Measurements from ENCODE around the gene TBX20. TPM values are rescaled to one million over a fixed set of nuclear protein-coding genes. Genes with fewer than 3 reads are reported as not detected.
"Not testable (repeated sequence)": the region's sequence is repeated elsewhere in the genome, so short reads cannot be mapped to it uniquely, and the experiment has no call there.

TBX20 gene
- total RNA-seq, 6 experiments from 2014 or later, result 0.40 to 1.4 (median 0.94) TPM

DNA sequence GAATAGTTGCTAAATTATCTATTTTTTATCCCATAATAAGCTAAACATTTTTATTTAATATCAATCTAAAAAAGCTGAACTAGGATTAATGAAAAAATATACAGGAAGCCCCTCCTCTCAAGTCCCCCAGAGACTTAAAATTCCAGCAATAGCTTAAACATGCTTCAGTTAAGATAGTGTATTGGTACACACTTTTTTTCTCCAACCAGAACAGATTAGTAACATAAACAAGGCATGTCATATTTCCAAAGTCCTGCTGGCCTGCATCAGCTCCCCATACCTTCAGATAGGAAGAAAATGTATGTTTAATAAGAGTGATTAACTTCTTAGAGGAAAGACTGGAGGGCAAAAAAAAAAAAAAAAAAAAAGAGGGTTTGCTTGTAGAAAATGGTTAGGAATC is 7.1 kb downstream of the TBX20 start:
- H3K4me1 ChIP-seq, result no peaks in the 10 kb centered on the region
- H3K27me3 ChIP-seq, result peaks cover 8 to 9% of the 10 kb centered on the region in 2 donors
- no peaks in the 10 kb centered on the region for H3K9me3 ChIP-seq
- no peaks in the 10 kb centered on the region for H3K36me3 ChIP-seq
- no peak for DNase-seq
- no peak overlapping the region for H3K27ac ChIP-seq
- TF ChIP-seq POLR2A (IDR thresholded peaks at IDR 0.05), result no peak
- TF ChIP-seq, protein P1, sequence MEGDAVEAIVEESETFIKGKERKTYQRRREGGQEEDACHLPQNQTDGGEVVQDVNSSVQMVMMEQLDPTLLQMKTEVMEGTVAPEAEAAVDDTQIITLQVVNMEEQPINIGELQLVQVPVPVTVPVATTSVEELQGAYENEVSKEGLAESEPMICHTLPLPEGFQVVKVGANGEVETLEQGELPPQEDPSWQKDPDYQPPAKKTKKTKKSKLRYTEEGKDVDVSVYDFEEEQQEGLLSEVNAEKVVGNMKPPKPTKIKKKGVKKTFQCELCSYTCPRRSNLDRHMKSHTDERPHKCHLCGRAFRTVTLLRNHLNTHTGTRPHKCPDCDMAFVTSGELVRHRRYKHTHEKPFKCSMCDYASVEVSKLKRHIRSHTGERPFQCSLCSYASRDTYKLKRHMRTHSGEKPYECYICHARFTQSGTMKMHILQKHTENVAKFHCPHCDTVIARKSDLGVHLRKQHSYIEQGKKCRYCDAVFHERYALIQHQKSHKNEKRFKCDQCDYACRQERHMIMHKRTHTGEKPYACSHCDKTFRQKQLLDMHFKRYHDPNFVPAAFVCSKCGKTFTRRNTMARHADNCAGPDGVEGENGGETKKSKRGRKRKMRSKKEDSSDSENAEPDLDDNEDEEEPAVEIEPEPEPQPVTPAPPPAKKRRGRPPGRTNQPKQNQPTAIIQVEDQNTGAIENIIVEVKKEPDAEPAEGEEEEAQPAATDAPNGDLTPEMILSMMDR (IDR thresholded peaks at IDR 0.05), result no peak
- ATAC-seq, result no peak
- intact Hi-C loops (cut with DNase I), result no loop called here
- no peak overlapping the region for H3K4me3 ChIP-seq

DNA sequence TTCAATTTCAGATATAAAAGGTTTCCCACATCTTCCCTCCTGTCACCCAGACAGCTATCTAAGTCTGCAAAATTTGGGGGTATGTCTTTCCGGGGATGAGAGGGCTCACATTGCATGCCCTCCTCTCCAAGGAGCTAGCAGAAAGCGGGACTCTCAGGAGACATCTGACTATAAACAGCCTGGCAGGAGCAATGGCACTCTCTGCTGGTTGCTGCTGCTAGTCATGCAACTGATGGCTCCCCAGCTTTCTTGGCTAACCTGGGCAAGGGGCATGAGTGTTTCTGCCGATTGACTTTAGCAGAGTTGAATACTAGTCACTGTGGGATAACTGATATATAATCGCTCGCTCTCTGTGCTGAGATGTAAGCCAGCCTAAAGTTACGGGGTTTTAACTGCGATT is 12.0 kb downstream of the TBX20 start:
- Histone ChIP-seq H3K9me3 (no peaks in the 10 kb centered on the region), H3K36me3 (no peaks in the 10 kb centered on the region), H3K27ac (no peak overlapping the region), H3K4me3 (no peak overlapping the region), H3K27me3 (no peaks in the 10 kb centered on the region), H3K4me1 (no peaks in the 10 kb centered on the region)
- WGBS (ENCODE audit: insufficient coverage, low coverage, low lambda C conversion rate, missing lambda C conversion rate), result 66% methylated on average over 6 of the region's 7 CpGs
- intact Hi-C loops (cut with DNase I), result no loop called here
- DNase-seq (no peak), ATAC-seq (no peak)
- TF ChIP-seq, protein P1 (IDR thresholded peaks at IDR 0.05), result no peak
- no peak for TF ChIP-seq POLR2A (IDR thresholded peaks at IDR 0.05)

DNA sequence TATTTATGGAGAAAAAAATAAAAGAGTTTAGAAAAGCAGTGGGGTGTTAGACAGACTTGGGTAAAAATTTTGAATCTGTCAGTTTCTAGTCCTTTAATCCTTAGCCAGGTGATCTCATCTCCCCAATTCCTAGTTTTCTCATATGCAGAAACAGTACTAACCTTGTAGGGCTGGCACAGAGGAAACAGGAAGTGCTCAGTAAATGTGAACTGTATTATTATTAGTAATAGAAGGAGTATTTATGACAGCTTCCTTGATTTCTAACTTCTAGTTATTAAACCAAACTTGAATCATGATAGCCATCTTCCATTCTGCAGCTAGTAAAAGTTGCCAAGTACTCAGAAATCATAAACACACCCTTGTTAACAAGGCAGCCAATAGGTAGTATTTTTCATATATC is 12.5 kb downstream of the TBX20 start:
- intact Hi-C loops (cut with DNase I), result no loop called here
- Histone ChIP-seq H3K9me3 (no peaks in the 10 kb centered on the region), H3K27ac (no peak overlapping the region), H3K36me3 (no peaks in the 10 kb centered on the region), H3K4me1 (no peaks in the 10 kb centered on the region), H3K27me3 (no peaks in the 10 kb centered on the region), H3K4me3 (no peak overlapping the region)
- ATAC-seq (no peak), DNase-seq (no peak)
- TF ChIP-seq, protein P1 (IDR thresholded peaks at IDR 0.05), result no peak
- no peak for TF ChIP-seq POLR2A (IDR thresholded peaks at IDR 0.05)

DNA sequence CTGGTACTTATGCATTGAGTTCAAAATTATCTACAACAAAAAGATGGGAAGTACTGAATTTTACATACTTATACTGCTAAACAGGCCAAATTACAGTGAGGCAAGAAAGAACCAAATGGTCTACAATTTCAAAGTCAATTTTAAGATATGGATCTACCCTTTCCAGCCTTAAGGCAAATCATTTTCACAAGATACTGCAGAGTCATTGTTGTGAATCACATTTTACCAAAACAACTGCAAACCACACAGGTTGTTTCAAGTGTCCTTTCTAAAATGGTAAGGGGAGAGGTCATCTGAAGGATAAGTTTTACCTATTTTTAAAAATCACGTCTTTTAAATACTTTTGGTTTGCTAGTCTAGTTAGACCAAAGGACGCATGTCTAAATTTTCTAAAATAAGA is 12.9 kb downstream of the TBX20 start:
- WGBS (ENCODE audit: insufficient coverage, low coverage, low lambda C conversion rate, missing lambda C conversion rate), result 43% methylated on average over 2 of the region's 2 CpGs
- intact Hi-C loops (cut with DNase I), result not testable (repeated sequence)

DNA sequence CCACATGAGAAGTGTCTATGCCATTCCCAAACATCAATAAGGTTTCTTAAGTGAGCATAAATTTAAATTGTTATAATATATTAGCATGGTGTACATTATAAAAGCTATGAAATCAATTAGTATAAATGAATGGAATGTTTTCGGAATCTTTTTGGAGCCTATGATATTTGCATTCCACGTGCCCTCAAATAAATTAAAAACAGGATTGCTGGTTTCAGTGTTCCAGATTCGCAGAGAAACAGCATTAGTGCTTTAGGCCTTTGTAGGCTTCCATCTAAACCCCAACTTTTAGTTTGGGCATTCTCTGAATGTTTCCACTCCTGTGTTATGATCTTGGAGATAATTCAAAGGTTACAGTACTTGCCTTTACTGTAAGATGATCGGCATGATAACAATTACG is 15.4 kb downstream of the TBX20 start:
- H3K9me3 ChIP-seq; H3K4me1 ChIP-seq; H3K4me3 ChIP-seq; H3K36me3 ChIP-seq; ATAC-seq; intact Hi-C loops (cut with DNase I); H3K27me3 ChIP-seq; DNase-seq; H3K27ac ChIP-seq: not testable (repeated sequence)
- WGBS (ENCODE audit: insufficient coverage, low coverage, low lambda C conversion rate, missing lambda C conversion rate), result 83% methylated on average over 3 of the region's 5 CpGs

More for the DNA sequence above, 12.9 kb downstream of the TBX20 start:
- H3K27ac ChIP-seq, ATAC-seq, H3K4me1 ChIP-seq, H3K27me3 ChIP-seq, H3K36me3 ChIP-seq, DNase-seq, H3K4me3 ChIP-seq, H3K9me3 ChIP-seq: not testable (repeated sequence)

DNA sequence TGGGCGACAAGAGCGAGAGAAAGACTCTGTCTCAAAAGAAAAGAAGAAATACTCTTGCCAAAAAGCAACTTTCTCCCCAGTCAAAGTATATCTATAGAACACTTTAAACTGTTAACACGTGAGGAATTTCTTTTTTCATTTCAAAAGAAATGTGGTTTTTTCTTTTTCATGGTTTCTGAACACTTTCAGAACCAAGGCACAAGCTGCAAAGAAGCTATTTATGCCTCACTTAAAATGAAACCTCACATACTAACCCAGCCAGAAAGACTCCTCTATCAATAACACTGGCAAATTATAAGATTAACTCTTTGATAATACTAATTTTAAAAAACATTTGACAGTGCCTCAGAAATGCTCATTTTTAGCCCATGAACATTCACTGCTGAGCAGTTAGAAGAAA is 20.9 kb downstream of the TBX20 start:
- TF ChIP-seq POLR2A (IDR thresholded peaks at IDR 0.05), result no peak
- TF ChIP-seq, protein P1 (IDR thresholded peaks at IDR 0.05), result no peak

DNA sequence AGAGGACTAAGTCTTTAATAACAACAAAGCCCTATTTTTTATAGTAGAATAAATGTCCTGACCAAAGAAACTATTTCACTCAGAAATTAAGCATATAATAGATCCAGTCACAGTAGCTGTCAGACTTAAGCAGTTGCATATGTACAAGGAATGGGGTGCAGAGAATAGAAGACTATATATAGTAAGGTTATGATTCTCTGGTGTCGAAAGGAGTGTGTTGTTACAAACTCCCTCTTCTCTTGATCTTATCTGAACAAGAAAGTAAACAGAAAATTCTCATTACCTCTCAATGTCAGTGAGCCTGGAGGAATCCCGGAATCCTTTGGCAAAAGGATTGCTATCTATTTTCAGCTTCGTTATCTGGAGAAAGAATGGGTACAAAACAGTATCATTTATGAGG is 22.7 kb downstream of the TBX20 start:
- DNase-seq; H3K36me3 ChIP-seq; H3K4me1 ChIP-seq; H3K27ac ChIP-seq; H3K9me3 ChIP-seq; H3K4me3 ChIP-seq; ATAC-seq; intact Hi-C loops (cut with DNase I); H3K27me3 ChIP-seq: not testable (repeated sequence)
- WGBS (ENCODE audit: insufficient coverage, low coverage, low lambda C conversion rate, missing lambda C conversion rate), result 52% methylated on average over 3 of the region's 3 CpGs

More for the DNA sequence above, 20.9 kb downstream of the TBX20 start:
- intact Hi-C loops (cut with DNase I), result no loop called here
- ATAC-seq (no peak), DNase-seq (no peak)
- Histone ChIP-seq H3K27ac (no peak overlapping the region), H3K4me1 (no peaks in the 10 kb centered on the region), H3K4me3 (no peak overlapping the region), H3K9me3 (no peaks in the 10 kb centered on the region), H3K27me3 (no peaks in the 10 kb centered on the region), H3K36me3 (no peaks in the 10 kb centered on the region)
- 75% methylated on average over 3 of the region's 3 CpGs for WGBS (ENCODE audit: insufficient coverage, low coverage, low lambda C conversion rate, missing lambda C conversion rate)

DNA sequence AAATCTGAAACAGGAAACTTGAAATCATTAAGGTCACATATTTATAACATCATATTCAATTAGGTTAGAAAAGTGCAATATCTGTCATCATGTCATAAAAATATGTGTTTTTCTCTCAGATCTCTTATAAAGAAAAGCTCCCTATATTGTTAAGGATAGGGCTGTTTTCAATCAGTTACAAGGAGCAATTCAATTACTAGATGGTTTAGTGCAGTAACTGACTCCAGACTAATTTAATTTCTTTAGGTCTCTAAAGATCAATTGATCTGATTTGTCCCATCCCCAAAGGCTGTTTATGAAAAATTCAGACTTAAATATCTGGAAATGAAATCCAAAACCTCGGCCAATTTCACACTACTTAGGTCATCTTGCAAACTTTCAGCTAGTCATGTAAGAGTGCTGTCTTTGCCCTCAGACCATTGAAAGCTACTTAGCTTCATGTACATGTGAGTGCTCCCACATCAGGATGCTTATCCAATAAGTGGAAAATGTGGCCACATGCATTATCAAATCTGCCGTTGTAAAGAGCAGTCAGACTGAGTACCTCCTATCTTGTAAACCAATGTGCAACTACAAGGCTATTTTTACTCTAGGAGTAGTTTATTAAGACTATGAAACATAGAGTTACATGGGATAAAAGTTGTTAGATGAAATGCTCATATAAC is 24.7 kb downstream of the TBX20 start:
- H3K4me3 ChIP-seq; H3K27me3 ChIP-seq; H3K27ac ChIP-seq; H3K36me3 ChIP-seq; H3K9me3 ChIP-seq; H3K4me1 ChIP-seq; DNase-seq; ATAC-seq; intact Hi-C loops (cut with DNase I): not testable (repeated sequence)
- 86% methylated on average over 2 of the region's 2 CpGs for WGBS (ENCODE audit: insufficient coverage, low coverage, low lambda C conversion rate, missing lambda C conversion rate)

All from right lobe of liver (tissue), 6 donors.